ENCODE results near the gene MACROH2A1.

MACROH2A1 gene

GRCh38 chr5:135397084-135397483 lies 1.9 kb downstream of the MACROH2A1 start:
- DNase-seq (ENCODE audit: low read depth in 2 of 2) = no peak

- no peak for DNase-seq (ENCODE audit: low read depth in 2 of 2)
Observed at GRCh38 chr5:135396459-135397055, 2.5 kb downstream of the MACROH2A1 start.

- no peak for DNase-seq (ENCODE audit: low read depth in 2 of 2)
Observed at GRCh38 chr5:135395866-135396265, 3.2 kb downstream of the MACROH2A1 start.

GRCh38 chr5:135395451-135395850 lies 3.6 kb downstream of the MACROH2A1 start:
- no peak for DNase-seq (ENCODE audit: low read depth in 2 of 2)

GRCh38 chr5:135394095-135394494 lies 4.9 kb downstream of the MACROH2A1 start:
- DNase-seq (ENCODE audit: low read depth in 2 of 2) = no peak

- no peak for DNase-seq (ENCODE audit: low read depth in 2 of 2)
Observed at GRCh38 chr5:135393691-135394090, 5.3 kb downstream of the MACROH2A1 start.

GRCh38 chr5:135393229-135393628 lies 5.8 kb downstream of the MACROH2A1 start:
- no peak for DNase-seq (ENCODE audit: low read depth in 2 of 2)

GRCh38 chr5:135392256-135392655 lies 6.8 kb downstream of the MACROH2A1 start:
- no peak for DNase-seq (ENCODE audit: low read depth in 2 of 2)

GRCh38 chr5:135391869-135392255 lies 7.2 kb downstream of the MACROH2A1 start:
- no peak for DNase-seq (ENCODE audit: low read depth in 2 of 2)

- DNase-seq (ENCODE audit: low read depth in 2 of 2) = no peak
Observed at GRCh38 chr5:135391116-135391868, 7.7 kb downstream of the MACROH2A1 start.

- DNase-seq (ENCODE audit: low read depth in 2 of 2) = no peak
Observed at GRCh38 chr5:135388860-135389435, 10.1 kb downstream of the MACROH2A1 start.

GRCh38 chr5:135387629-135387960 lies 11.4 kb downstream of the MACROH2A1 start:
- no peak for DNase-seq (ENCODE audit: low read depth in 2 of 2)

GRCh38 chr5:135386886-135387628 lies 12.0 kb downstream of the MACROH2A1 start:
- no peak for DNase-seq (ENCODE audit: low read depth in 2 of 2)

GRCh38 chr5:135386096-135386495 lies 12.9 kb downstream of the MACROH2A1 start:
- DNase-seq (ENCODE audit: low read depth in 2 of 2) = no peak

GRCh38 chr5:135385576-135385975 lies 13.5 kb downstream of the MACROH2A1 start:
- no peak for DNase-seq (ENCODE audit: low read depth in 2 of 2)

- DNase-seq (ENCODE audit: low read depth in 2 of 2) = no peak
Observed at GRCh38 chr5:135384898-135385297, 14.1 kb downstream of the MACROH2A1 start.

- DNase-seq (ENCODE audit: low read depth in 2 of 2) = no peak
Observed at GRCh38 chr5:135383803-135384495, 15.1 kb downstream of the MACROH2A1 start.

- DNase-seq (ENCODE audit: low read depth in 2 of 2) = no peak
Observed at GRCh38 chr5:135382981-135383380, 16.1 kb downstream of the MACROH2A1 start.

- no peak for DNase-seq (ENCODE audit: low read depth in 2 of 2)
Observed at GRCh38 chr5:135382106-135382790, 16.8 kb downstream of the MACROH2A1 start.

- DNase-seq (ENCODE audit: low read depth in 2 of 2) = no peak
Observed at GRCh38 chr5:135379046-135379654, 19.9 kb downstream of the MACROH2A1 start.
